WTC11 (cell line): Measurements from ENCODE around the gene FGF14.

Experiments
- CTCF ChIP-seq: fragments of 200-600 bp; IDR thresholded peaks from 2 replicates; pipeline ENCODE4 v1.8.0; 2022; ENCODE audit warnings: antibody characterized with exemption
- ETV6 ChIP-seq: sonication (generic); formaldehyde crosslinking; IDR thresholded peaks from 2 replicates; pipeline ENCODE4 v1.8.1; 2022; ENCODE audit warnings: mild to moderate bottlenecking, missing genetic modification reagents
- NR3C1 ChIP-seq: sonication (generic); formaldehyde crosslinking; conservative IDR thresholded peaks from 2 replicates; pipeline ENCODE4 v1.8.1; 2023; ENCODE audit warnings: low read depth, mild to moderate bottlenecking, missing genetic modification reagents
- SMAD4 ChIP-seq: sonication (generic); formaldehyde crosslinking; IDR thresholded peaks from 2 replicates; pipeline ENCODE4 v1.8.0; 2022; ENCODE audit warnings: mild to moderate bottlenecking, missing genetic modification reagents
- USF2 ChIP-seq: sonication (generic); formaldehyde crosslinking; IDR thresholded peaks from 2 replicates; pipeline ENCODE4 v1.8.1; 2023; ENCODE audit warnings: mild to moderate bottlenecking, missing genetic modification reagents, moderate library complexity
- TF ChIP-seq, protein P1 (sequence below): sonication (generic); formaldehyde crosslinking; IDR thresholded peaks from 2 replicates; pipeline ENCODE4 v1.8.0; 2022; ENCODE audit warnings: mild to moderate bottlenecking, missing genetic modification reagents
- TF ChIP-seq, protein P2 (sequence below): sonication (generic); formaldehyde crosslinking; IDR thresholded peaks from 2 replicates; pipeline ENCODE4 v1.8.0; 2022; ENCODE audit warnings: mild to moderate bottlenecking, missing genetic modification reagents

DNA sequence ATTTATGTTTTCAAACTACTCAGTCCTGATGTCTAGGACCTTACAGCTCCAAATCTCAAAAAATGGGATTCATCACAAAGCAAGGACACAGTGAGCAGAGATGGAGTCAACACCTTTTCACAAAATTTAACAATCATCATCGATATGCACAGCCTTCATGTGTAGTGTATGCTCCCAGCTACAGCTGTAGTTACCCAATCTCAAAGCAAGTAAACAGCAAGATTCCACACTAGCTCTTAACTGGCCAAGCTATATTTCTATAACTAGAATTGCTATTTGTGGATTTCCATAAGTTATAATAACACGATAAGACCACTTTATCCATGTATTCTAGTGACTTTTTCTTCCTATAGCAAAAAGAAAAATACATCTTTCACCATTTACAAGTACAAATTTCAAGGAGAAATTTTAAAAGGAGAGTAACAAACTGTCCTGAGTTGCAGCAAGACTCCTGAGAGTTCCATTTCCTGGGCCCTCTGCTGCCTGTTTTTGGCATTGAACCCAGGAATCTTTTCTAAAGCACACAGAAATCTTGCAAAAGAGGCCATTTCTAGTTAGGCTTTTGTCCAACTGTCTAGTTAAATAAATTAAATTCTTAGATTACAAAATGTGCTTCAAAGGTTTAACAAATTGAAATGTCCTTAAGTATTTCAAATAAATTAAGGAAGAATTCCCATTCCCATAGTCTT, 460.6 kb downstream of the FGF14 start:
- no peak; the same call in 1 of the 2 replicates for TF ChIP-seq CTCF
- TF ChIP-seq NR3C1 (CRISPR knock-in tag): no peak
- TF ChIP-seq SMAD4 (CRISPR knock-in tag): no peak
- TF ChIP-seq USF2 (CRISPR knock-in tag): no peak
- TF ChIP-seq, protein P1, sequence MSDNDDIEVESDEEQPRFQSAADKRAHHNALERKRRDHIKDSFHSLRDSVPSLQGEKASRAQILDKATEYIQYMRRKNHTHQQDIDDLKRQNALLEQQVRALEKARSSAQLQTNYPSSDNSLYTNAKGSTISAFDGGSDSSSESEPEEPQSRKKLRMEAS: no peak
- TF ChIP-seq ETV6 (CRISPR knock-in tag): no peak
- TF ChIP-seq, protein P2, sequence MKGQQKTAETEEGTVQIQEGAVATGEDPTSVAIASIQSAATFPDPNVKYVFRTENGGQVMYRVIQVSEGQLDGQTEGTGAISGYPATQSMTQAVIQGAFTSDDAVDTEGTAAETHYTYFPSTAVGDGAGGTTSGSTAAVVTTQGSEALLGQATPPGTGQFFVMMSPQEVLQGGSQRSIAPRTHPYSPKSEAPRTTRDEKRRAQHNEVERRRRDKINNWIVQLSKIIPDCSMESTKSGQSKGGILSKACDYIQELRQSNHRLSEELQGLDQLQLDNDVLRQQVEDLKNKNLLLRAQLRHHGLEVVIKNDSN (CRISPR knock-in tag): no peak
